Karpas-422 (cell line): ENCODE data around the gene MYO10. TPM values are rescaled to one million over a fixed set of nuclear protein-coding genes. Genes with fewer than 3 reads are reported as not detected.

Source experiments
- DNase-seq: peaks from one replicate; pipeline ENCODE4 v3.0.0-alpha.2; 2015
- H2AFZ ChIP-seq: fragments of 200-600 bp; sonication (generic); 2 replicates; pipeline ENCODE4 v1.6.1; 2014; ENCODE audit warnings: antibody characterized with exemption, low read length, mixed read lengths
- H3K27ac ChIP-seq: fragments of 200-600 bp; sonication (generic); 2 replicates; pipeline ENCODE4 v1.5.1; 2014; ENCODE audit warnings: mild to moderate bottlenecking, low read length, moderate library complexity
- H3K27me3 ChIP-seq: fragments of 200-600 bp; sonication (generic); 2 replicates; pipeline ENCODE4 v1.6.1; 2014; ENCODE audit warnings: low read length, mixed read lengths
- H3K36me3 ChIP-seq: fragments of 200-600 bp; sonication (generic); 2 replicates; pipeline ENCODE4 v1.6.1; 2014; ENCODE audit warnings: low read length, mixed read lengths; ENCODE audit not compliant: insufficient read depth
- H3K4me1 ChIP-seq: fragments of 200-600 bp; sonication (generic); 2 replicates; pipeline ENCODE4 v1.6.1; 2014; ENCODE audit warnings: mild to moderate bottlenecking, low read length, mixed read lengths
- H3K4me2 ChIP-seq: fragments of 200-600 bp; sonication (generic); 2 replicates; pipeline ENCODE4 v1.6.1; 2014; ENCODE audit warnings: low read length, low read depth, mild to moderate bottlenecking; ENCODE audit not compliant: poor library complexity, severe bottlenecking
- H3K4me3 ChIP-seq: fragments of 200-600 bp; sonication (generic); 2 replicates; pipeline ENCODE4 v1.5.1; 2014; ENCODE audit warnings: mild to moderate bottlenecking, antibody characterized with exemption, low read length, mixed read lengths
- H3K79me2 ChIP-seq: fragments of 200-600 bp; sonication (generic); 2 replicates; pipeline ENCODE4 v1.6.1; 2014; ENCODE audit warnings: mild to moderate bottlenecking, low read length, mixed read lengths
- H3K9ac ChIP-seq: fragments of 200-600 bp; sonication (generic); 2 replicates; pipeline ENCODE4 v1.6.0; 2014; ENCODE audit warnings: low read length
- H3K9me2 ChIP-seq: fragments of 200-600 bp; sonication (generic), shearing (Covaris generic); replicated peaks from 2 replicates; pipeline ENCODE4 v1.6.0; 2014; ENCODE audit warnings: mild to moderate bottlenecking, low read length, moderate library complexity; ENCODE audit not compliant: insufficient read depth
- H3K9me3 ChIP-seq: fragments of 300-700, 200-600 bp; sonication (generic); 2 replicates; pipeline ENCODE4 v1.6.1; 2014; ENCODE audit warnings: low read length, mixed read lengths
- H4K20me1 ChIP-seq: fragments of 200-600 bp; sonication (generic); 2 replicates; pipeline ENCODE4 v1.6.1; 2014; ENCODE audit warnings: mild to moderate bottlenecking, antibody characterized with exemption, low read length, low read depth; ENCODE audit not compliant: insufficient read depth
- total RNA-seq: library from RNA; depleted of rRNA; stranded (reverse); fragments of >200 nt; shearing (Covaris generic); gene quantifications from 2 replicates; pipeline ENCODE4 v1.2.3, GENCODE V29; 2014; ENCODE audit warnings: low replicate concordance

Gene MYO10
- total RNA-seq, 1 experiment from 2014 or later: not detected

DNA sequence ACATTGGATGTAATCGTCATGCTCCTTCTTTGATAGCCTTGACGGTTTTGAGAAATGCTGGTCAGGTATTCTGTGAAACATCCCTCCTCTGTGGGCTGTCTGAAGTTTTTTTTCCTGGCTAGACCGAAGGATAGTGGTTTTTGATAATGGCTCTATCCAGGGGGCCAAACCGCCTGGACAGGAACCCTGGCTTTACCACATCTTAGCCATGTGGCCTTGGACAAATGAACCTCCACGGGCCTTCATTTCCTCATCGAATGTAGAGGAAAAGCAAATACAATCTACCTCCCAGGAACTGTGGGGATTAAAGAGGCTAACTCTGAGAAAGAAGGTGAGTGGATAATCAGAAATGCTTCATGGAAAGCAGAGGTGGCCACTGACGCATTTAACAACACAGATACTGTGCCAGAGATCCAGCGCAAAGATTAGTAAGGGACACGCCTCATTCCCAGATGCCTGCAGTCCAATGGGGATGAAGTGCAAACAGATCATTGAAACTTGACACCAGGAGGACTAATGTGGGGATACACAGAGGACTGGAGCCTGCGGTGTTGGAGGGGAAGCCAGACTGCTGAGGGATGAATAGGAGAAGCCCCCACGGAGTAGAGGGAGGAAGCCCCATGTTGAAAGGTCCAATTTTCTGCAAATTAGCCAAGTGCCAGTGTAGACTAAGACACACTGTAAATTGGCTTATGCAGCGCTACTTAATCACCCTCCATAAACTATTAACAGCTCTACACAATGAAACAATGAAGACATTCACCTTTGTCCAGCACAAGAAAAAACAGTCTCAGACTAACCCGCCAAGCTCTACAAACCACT is 41.6 kb downstream of the MYO10 start:
- Histone ChIP-seq H3K4me2 (no peak overlapping the region), H3K9ac (no peak overlapping the region), H2AFZ (no peak overlapping the region), H3K4me3 (no peak overlapping the region), H3K36me3 (no peaks in the 10 kb centered on the region), H4K20me1 (no peaks in the 10 kb centered on the region), H3K9me2 (no peaks in the 10 kb centered on the region), H3K9me3 (no peaks in the 10 kb centered on the region), H3K79me2 (no peaks in the 10 kb centered on the region), H3K27me3 (no peaks in the 10 kb centered on the region), H3K4me1 (no peaks in the 10 kb centered on the region), H3K27ac (no peak overlapping the region)
- DNase-seq: no peak

GRCh38 chr5:16891033-16891432 is 45.1 kb downstream of the MYO10 start:
- Histone ChIP-seq H3K4me2 (no peak overlapping the region), H3K27me3 (no peaks in the 10 kb centered on the region), H3K9ac (no peak overlapping the region), H3K4me1 (no peaks in the 10 kb centered on the region), H4K20me1 (no peaks in the 10 kb centered on the region), H3K9me3 (no peaks in the 10 kb centered on the region), H2AFZ (no peak overlapping the region), H3K27ac (no peak overlapping the region), H3K4me3 (no peak overlapping the region), H3K79me2 (no peaks in the 10 kb centered on the region), H3K9me2 (no peaks in the 10 kb centered on the region), H3K36me3 (no peaks in the 10 kb centered on the region)
- DNase-seq: no peak

DNA sequence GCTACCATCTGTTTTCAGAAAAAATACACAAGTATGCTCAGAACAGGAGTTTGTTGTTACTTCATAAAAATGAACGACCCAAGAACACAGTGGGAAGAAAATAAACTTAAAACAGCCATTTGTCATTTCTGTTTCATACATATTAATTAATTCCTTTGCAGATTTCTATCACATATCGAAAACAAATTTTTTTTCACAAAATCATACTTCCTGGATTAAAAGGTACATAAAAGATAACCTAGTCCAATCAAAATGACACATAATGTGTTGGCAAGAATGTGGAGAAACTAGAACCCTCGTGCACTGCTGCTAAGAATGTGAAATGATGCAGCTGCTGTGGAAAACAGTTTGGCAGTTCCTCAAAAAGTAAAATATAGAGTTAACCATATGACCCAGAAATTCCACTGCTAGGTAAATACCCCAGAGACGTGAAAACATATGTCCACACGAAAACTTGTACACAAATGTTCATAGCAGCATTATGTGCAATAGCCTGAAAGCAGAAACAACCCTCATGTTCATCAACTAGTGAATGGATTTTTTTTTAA is 46.0 kb downstream of the MYO10 start:
- no peaks in the 10 kb centered on the region for H3K9me2 ChIP-seq
- no peak for DNase-seq
- no peaks in the 10 kb centered on the region for H3K79me2 ChIP-seq
- no peaks in the 10 kb centered on the region for H4K20me1 ChIP-seq
- H3K9ac ChIP-seq: no peak overlapping the region
- no peaks in the 10 kb centered on the region for H3K36me3 ChIP-seq
- no peak overlapping the region for H3K4me3 ChIP-seq
- no peak overlapping the region for H3K27ac ChIP-seq
- no peak overlapping the region for H3K4me2 ChIP-seq
- no peaks in the 10 kb centered on the region for H3K9me3 ChIP-seq
- no peaks in the 10 kb centered on the region for H3K4me1 ChIP-seq
- no peak overlapping the region for H2AFZ ChIP-seq
- H3K27me3 ChIP-seq: no peaks in the 10 kb centered on the region

GRCh38 chr5:16889203-16889971 is 46.7 kb downstream of the MYO10 start:
- H3K36me3 ChIP-seq: no peaks in the 10 kb centered on the region
- no peak overlapping the region for H3K9ac ChIP-seq
- no peaks in the 10 kb centered on the region for H4K20me1 ChIP-seq
- no peak overlapping the region for H3K4me2 ChIP-seq
- no peaks in the 10 kb centered on the region for H3K79me2 ChIP-seq
- no peak for DNase-seq
- no peak overlapping the region for H3K4me3 ChIP-seq
- H3K4me1 ChIP-seq: no peaks in the 10 kb centered on the region
- H3K27me3 ChIP-seq: no peaks in the 10 kb centered on the region
- no peaks in the 10 kb centered on the region for H3K9me2 ChIP-seq
- no peak overlapping the region for H2AFZ ChIP-seq
- H3K27ac ChIP-seq: no peak overlapping the region
- no peaks in the 10 kb centered on the region for H3K9me3 ChIP-seq

DNA sequence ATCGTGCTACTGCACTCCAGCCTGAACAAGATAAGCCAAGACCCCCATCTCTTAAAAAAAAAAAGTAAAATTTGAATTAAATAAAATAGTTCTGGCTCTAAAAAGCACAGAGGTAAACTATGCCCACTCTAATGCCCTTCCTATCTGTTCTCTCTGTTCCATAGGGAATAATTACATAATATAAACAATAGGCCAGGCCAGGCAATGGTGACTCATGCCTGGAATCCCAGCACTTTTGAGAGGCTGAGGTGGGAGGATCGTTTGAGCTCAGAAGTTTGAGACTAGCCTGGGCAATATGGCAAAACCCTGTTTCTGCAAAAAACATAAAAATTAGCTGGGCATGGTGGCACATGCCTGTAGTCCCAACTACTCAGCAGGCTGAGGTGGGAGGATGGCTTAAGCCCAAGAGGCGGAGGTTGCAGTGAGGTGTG is 47.4 kb downstream of the MYO10 start:
- no peak overlapping the region for H3K4me2 ChIP-seq

GRCh38 chr5:16886793-16887345 is 49.2 kb downstream of the MYO10 start:
- no peak overlapping the region for H3K27ac ChIP-seq
- H3K27me3 ChIP-seq: no peaks in the 10 kb centered on the region
- no peaks in the 10 kb centered on the region for H3K9me2 ChIP-seq
- no peak overlapping the region for H3K4me3 ChIP-seq
- no peaks in the 10 kb centered on the region for H4K20me1 ChIP-seq
- no peak overlapping the region for H3K4me2 ChIP-seq
- H2AFZ ChIP-seq: no peak overlapping the region
- no peaks in the 10 kb centered on the region for H3K79me2 ChIP-seq
- no peaks in the 10 kb centered on the region for H3K4me1 ChIP-seq
- H3K36me3 ChIP-seq: no peaks in the 10 kb centered on the region
- H3K9me3 ChIP-seq: no peaks in the 10 kb centered on the region
- H3K9ac ChIP-seq: no peak overlapping the region
- DNase-seq: no peak

More for the DNA sequence above, 47.4 kb downstream of the MYO10 start:
- Histone ChIP-seq H3K9me2 (no peaks in the 10 kb centered on the region), H2AFZ (no peak overlapping the region), H3K36me3 (no peaks in the 10 kb centered on the region), H3K4me1 (no peaks in the 10 kb centered on the region), H3K4me3 (no peak overlapping the region), H3K9me3 (no peaks in the 10 kb centered on the region), H3K27me3 (no peaks in the 10 kb centered on the region), H3K9ac (no peak overlapping the region), H3K79me2 (no peaks in the 10 kb centered on the region), H3K27ac (no peak overlapping the region), H4K20me1 (no peaks in the 10 kb centered on the region)
- DNase-seq: no peak

GRCh38 chr5:16886366-16886736 is 49.7 kb downstream of the MYO10 start:
- no peaks in the 10 kb centered on the region for H4K20me1 ChIP-seq
- H3K9me2 ChIP-seq: no peaks in the 10 kb centered on the region
- no peaks in the 10 kb centered on the region for H3K27me3 ChIP-seq
- H2AFZ ChIP-seq: no peak overlapping the region
- no peaks in the 10 kb centered on the region for H3K9me3 ChIP-seq
- H3K36me3 ChIP-seq: no peaks in the 10 kb centered on the region
- H3K4me1 ChIP-seq: no peaks in the 10 kb centered on the region
- H3K4me2 ChIP-seq: no peak overlapping the region
- DNase-seq: no peak
- H3K9ac ChIP-seq: no peak overlapping the region
- no peaks in the 10 kb centered on the region for H3K79me2 ChIP-seq
- no peak overlapping the region for H3K27ac ChIP-seq
- no peak overlapping the region for H3K4me3 ChIP-seq
